Measurements from ENCODE around the gene RADIL.

DNA sequence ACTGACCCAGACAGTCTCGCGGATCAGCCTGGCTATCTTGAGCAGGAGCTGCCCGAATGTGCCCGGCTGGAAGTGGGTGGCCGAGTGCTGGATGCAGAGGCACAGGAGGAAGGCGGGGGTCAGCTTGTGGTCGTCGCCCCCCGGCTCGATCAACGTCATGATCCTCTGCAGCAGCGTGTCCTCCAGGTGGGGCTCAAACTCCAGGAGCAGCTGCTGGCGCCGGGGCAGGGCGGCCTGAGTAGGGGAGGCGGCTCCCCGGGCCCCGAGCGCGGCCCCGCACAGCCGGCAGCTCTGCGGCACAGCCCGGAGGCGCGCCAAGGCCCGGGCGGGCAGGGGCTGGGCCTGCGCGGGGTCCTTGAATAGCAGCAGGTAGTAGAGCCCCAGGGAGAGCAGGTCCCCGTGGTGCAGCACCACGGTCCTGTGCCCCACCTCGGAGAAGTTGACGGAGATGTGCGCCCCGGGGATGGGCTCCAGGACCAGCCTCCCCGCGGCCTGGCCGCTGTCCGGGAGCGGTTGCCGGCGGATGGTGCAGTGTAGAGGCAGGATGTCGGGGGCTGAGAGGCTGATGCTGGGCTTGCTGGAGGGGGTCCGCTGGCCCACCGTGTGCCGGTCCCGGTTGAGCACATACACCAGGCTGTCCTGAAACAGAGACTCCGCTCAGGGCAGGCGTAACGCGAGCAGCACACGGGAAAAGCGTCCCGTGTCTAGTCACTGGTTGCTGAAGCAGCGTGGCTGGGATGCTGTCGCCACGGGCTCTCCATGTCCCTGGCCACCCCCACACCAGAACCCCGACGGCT lies 48.7 kb downstream of the RADIL start:
- no peak for TF ChIP-seq TAF1 (IDR thresholded peaks at IDR 0.05; ENCODE audit: borderline replicate concordance, insufficient read depth, low read length)
- TF ChIP-seq, protein P1, sequence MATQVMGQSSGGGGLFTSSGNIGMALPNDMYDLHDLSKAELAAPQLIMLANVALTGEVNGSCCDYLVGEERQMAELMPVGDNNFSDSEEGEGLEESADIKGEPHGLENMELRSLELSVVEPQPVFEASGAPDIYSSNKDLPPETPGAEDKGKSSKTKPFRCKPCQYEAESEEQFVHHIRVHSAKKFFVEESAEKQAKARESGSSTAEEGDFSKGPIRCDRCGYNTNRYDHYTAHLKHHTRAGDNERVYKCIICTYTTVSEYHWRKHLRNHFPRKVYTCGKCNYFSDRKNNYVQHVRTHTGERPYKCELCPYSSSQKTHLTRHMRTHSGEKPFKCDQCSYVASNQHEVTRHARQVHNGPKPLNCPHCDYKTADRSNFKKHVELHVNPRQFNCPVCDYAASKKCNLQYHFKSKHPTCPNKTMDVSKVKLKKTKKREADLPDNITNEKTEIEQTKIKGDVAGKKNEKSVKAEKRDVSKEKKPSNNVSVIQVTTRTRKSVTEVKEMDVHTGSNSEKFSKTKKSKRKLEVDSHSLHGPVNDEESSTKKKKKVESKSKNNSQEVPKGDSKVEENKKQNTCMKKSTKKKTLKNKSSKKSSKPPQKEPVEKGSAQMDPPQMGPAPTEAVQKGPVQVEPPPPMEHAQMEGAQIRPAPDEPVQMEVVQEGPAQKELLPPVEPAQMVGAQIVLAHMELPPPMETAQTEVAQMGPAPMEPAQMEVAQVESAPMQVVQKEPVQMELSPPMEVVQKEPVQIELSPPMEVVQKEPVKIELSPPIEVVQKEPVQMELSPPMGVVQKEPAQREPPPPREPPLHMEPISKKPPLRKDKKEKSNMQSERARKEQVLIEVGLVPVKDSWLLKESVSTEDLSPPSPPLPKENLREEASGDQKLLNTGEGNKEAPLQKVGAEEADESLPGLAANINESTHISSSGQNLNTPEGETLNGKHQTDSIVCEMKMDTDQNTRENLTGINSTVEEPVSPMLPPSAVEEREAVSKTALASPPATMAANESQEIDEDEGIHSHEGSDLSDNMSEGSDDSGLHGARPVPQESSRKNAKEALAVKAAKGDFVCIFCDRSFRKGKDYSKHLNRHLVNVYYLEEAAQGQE (IDR thresholded peaks at IDR 0.05; ENCODE audit: insufficient read depth in 1 of 2, low read depth in 2 of 2, low read length in 2 of 2) = no peak
